HG03135 (cell line): Measurements from ENCODE around the gene ANO6.

Experiments
- ATAC-seq: cut with Tn5 transposase; IDR thresholded peaks from one replicate; pipeline ENCODE4 v1.9.1; 2021; ENCODE audit warnings: mild to moderate bottlenecking, moderate library complexity; ENCODE audit not compliant: unreplicated experiment

The ANO6 gene

DNA sequence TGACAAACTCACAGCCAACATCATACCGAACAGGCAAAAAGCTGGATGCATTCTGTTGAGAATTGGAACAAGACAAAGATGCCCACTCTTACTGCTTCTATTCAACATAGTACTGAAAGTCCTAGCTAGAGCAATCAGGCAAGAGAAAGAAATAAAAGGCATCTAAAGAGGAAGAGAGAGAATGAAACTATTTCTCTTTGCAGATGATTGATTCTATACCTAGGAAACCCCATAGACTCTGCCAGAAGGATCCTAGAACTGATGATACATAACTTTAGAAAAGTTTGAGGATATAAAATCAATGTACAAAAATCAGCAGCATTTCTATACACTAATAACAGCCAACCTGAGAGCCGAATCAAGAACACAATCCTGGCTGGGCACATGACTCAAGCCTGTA lies 6.1 kb upstream of the ANO6 start:
- ATAC-seq = no peak

DNA sequence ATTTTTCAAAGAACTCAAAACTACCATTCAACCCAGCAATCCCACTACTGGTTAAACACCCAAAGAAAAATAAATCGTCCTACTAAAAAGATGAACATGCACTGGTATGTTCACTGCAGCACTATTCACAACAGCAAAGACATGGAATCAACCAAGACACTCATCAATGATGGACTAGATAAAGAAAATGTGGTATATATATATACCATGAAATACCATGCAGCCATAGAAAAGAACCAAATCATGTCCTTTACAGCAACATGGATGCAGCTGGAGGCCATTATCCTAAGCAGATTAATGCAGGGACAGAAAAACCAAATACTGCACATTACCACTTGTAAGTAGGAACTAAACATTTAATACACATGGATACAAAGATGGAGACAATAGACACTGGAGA lies 3.8 kb upstream of the ANO6 start:
- no peak for ATAC-seq

GRCh38 chr12:45213107-45213506 lies 2.8 kb upstream of the ANO6 start:
- no peak for ATAC-seq

DNA sequence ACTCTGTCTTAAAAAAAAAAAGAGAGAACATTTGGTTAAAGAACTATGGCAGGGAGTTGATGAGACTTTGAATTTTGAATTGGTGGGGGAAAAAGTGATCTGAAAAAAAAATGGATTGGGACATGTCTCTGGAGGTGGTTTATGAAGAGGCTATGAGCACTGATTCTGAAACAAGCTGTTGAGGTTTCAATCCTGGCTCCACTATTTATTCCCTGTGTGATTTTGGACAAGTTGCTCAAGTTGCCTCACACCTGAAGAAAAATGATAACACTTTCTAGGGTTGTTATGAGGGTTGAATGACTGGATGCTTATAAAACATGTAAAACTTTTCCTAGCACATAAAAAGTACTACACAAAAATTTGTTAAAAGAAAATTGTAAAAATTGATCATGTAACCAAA lies 1.8 kb upstream of the ANO6 start:
- no peak for ATAC-seq

DNA sequence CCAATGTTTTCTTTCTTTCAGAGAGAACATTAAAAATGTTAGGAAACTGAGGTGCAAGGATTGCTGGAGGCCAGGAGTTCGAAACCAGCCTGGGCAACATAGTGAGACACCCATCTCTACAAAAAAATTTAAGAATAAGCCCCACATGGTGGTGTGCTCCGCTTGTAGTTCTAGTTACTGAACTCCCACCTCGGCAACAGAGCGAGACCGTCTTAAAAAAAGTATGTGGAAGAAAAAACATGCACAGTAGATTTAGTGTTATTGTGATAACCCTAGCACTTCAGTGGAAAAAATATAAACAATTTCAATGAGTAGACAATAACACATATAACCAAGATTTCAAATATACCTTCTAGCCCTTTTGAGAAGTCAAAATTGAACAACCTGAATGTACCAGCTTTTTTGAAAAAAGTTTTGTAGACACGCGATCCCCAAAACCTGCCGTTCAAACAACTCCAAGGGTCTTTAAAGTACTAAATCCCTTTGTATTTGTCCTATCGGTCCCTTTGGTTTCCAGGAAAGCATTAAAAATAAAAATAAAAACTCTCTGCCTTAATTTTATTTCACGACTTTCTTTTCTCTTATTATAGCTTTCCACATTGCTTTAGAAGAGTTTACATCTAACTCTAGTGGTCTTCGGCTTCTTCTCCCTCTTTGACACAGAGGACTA lies 1.0 kb upstream of the ANO6 start:
- no peak for ATAC-seq

- peak; percentile 42 for ATAC-seq
Observed at GRCh38 chr12:45216230-45216982, 511 bp downstream of the ANO6 start.

- ATAC-seq = no peak
Observed at GRCh38 chr12:45216983-45217485, 1.1 kb downstream of the ANO6 start.

- no peak for ATAC-seq
Observed at GRCh38 chr12:45217846-45218245, 2.0 kb downstream of the ANO6 start.

DNA sequence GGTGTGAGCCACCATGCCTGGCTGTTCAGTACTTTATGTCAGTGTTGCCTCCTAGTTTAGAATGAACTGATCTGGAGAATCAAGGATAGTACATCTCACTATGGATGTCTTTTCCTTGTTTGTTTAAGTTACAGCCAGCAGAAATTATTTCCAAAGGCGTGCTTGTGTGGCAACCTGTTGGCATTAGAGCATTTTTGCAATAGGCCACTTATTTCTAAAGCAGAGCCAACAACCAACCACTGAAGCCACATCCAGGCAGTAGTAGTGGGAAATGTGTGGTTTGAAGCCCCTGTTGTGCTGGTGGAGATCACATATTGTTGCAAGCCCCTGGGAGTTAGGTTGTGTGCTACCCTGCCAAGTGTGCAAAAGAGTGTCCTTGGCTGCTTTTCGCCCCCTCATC lies 3.7 kb downstream of the ANO6 start:
- ATAC-seq = no peak

- ATAC-seq = no peak
Observed at GRCh38 chr12:45220363-45220931, 4.6 kb downstream of the ANO6 start.

DNA sequence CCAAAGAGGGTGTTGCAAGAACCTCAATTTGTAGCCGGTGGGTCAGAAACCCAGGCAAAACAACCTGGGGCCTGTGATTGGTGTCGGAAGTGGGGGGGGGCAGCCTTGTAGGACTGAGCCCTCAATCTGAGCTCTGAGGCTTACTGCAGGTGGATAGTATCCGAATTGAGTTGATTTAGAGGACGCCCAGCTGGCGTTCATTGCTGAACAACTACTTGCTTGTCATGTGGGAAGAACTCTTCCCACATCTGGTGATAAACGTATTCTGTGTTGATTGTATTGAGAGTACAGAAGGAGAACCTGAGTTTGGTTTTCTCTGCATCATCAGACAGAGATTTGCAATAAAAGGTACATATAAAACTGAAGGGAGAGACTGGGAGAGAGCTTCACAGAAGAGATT lies 5.1 kb downstream of the ANO6 start:
- no peak for ATAC-seq

DNA sequence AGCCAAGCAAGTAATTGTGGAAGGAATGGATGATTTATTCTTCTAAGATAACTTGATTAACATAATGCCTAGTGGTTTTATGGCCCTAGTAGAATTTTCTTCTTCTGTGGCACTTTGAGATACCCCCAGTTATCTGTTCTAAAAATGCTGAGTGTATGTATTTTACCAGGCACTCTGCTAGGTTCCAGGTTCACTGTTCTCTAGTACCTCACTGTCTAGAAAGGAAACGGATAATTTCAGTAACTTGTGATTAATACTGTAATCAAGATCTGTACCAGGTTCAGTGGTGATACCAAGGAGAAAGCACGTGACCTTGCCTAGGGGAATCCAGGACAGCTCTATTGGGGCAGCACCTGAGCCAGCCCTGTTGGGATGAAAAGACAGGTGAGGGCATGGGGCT lies 8.0 kb downstream of the ANO6 start:
- no peak for ATAC-seq

GRCh38 chr12:45224311-45224710 lies 8.4 kb downstream of the ANO6 start:
- ATAC-seq = no peak

DNA sequence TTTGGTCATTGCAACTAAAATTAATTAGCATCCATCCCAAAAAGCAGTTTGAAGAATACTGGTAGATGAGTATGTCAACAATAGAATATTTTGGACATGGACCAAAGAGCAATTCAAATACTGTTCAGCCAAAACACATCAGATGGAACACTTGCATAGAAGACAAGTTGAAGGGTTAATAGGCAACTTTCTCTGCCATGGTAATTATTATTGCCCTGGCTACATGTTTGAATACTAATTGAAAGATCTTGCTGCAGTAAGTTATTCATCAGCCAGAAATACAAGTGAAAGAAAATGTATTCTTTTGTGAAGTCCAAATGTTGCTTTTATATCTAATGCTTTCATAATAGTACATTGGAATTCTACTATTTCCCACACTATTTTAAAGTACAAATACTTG lies 10.1 kb downstream of the ANO6 start:
- ATAC-seq = no peak

DNA sequence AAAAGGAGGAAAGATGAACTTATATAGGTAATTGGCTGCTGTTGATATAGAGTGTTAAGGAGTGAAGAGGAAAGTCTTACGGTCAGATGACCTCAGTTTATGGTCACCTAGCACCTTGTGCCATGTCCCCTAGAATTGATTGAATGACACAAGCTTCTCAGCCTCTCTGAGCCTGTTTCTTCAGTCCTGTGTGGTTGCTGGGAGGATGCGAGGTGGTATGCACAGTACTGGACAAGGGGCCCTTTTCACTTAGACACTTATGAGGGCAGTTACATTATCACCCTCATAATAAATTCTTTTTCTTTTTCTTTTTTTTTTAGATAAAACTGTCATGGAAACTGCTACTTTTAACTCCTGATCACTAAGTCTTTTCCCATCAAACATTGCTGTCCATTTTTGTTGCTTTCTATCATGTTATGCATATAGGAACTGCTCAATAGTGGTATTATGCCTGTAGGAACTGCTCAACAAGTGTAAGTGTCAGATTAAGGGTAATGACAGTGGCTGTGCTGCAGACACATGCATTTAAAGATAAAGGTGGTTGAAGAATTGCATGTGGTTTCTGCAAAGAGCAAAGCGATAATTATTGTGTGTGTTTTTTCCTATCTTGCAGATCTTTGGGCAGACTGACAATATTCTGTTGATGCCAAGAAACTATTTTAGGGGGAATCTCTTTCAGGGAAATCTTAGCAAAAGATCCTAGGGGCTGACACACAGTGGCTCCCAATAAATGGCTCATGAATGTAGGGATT lies 11.6 kb downstream of the ANO6 start:
- ATAC-seq = no peak

DNA sequence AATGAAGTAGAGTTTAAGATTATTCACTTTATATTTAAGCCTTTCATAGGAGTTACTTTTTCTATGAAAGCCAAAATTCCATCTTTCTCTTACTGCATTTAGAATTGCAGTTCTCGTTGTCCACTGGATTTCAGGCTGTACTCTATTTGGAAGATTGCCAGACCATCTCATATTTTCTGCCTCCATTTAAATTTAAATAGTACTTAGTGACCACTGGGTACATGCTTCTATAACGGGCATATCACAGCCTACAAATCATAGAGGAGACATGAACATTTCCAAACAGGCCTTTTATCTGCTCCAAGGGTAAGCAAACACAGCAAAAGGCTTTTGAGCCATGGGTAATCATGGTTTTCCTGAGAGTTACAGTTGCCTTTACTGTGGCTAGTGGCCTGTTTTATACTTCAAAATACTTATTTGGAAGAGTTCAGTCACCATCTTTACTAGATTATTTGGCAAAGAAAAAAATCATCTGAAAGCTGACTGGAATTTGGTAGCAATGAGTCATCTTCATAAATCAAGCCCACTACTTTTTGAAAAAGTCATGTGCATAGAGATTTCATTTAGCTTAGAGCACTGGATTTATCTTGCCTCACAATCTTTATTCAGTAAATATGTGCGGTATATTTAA lies 15.7 kb downstream of the ANO6 start:
- ATAC-seq = no peak

GRCh38 chr12:45232146-45232755 lies 16.4 kb downstream of the ANO6 start:
- no peak for ATAC-seq

- ATAC-seq = peak; percentile 56
Observed at GRCh38 chr12:45232756-45233372, 17.0 kb downstream of the ANO6 start.

GRCh38 chr12:45234139-45234865 lies 18.4 kb downstream of the ANO6 start:
- no peak for ATAC-seq
